ENCODE data around the gene CALML6. TPM values are rescaled to one million over a fixed set of nuclear protein-coding genes. Genes with fewer than 3 reads are reported as not detected.

CALML6 gene
- polyA plus RNA-seq, 1 donor from 2014 or later, result not detected

- peaks cover 3% of the 10 kb centered on the region for H3K36me3 Mint-ChIP-seq
- peak overlapping the region in 1 of 4 donors; percentile 23 for H3K4me3 Mint-ChIP-seq
- no peak overlapping the region for H3K27ac Mint-ChIP-seq
- no peaks in the 10 kb centered on the region for H3K27me3 Mint-ChIP-seq
- H3K9me3 Mint-ChIP-seq, result no peaks in the 10 kb centered on the region
- H3K4me1 Mint-ChIP-seq, result peaks cover 4 to 5% (median 5%) of the 10 kb centered on the region in 3 donors
Measured at GRCh38 chr1:1914101-1914970, 724 bp upstream of the CALML6 start.

GRCh38 chr1:1915911-1916840, 1.1 kb downstream of the CALML6 start:
- peak overlapping the region in 1 of 3 donors; percentile 50 for H3K27ac Mint-ChIP-seq
- peaks cover 3% of the 10 kb centered on the region for H3K36me3 Mint-ChIP-seq

GRCh38 chr1:1916851-1917251, 1.8 kb downstream of the CALML6 start:
- peaks cover 0 to 2% (median 0%) of the 10 kb centered on the region in 3 donors for H3K4me1 Mint-ChIP-seq
- no peaks in the 10 kb centered on the region for H3K9me3 Mint-ChIP-seq
- H3K27me3 Mint-ChIP-seq, result no peaks in the 10 kb centered on the region
- no peak overlapping the region for H3K4me3 Mint-ChIP-seq
- no peak overlapping the region for H3K27ac Mint-ChIP-seq
- H3K36me3 Mint-ChIP-seq, result peaks cover 3% of the 10 kb centered on the region

More at GRCh38 chr1:1915911-1916840, 1.1 kb downstream of the CALML6 start:
- Mint-ChIP-seq H3K4me3 (no peak overlapping the region), H3K27me3 (no peaks in the 10 kb centered on the region), H3K9me3 (no peaks in the 10 kb centered on the region), H3K4me1 (peaks cover 0 to 2% (median 0%) of the 10 kb centered on the region in 3 donors)

- Mint-ChIP-seq H3K27me3 (no peaks in the 10 kb centered on the region), H3K27ac (no peak overlapping the region), H3K4me1 (peaks cover 0 to under 1% (median 0%) of the 10 kb centered on the region in 3 donors), H3K9me3 (no peaks in the 10 kb centered on the region), H3K36me3 (peaks cover 3% of the 10 kb centered on the region), H3K4me3 (peak overlapping the region in 3 of 4 donors; percentile 34 to 72 (median 65))
Measured at GRCh38 chr1:1917304-1917976, 2.4 kb downstream of the CALML6 start.

- peaks cover 3% of the 10 kb centered on the region for H3K36me3 Mint-ChIP-seq
- H3K27ac Mint-ChIP-seq, result no peak overlapping the region
- H3K4me3 Mint-ChIP-seq, result peak overlapping the region in 3 of 4 donors; percentile 50 to 65 (median 65)
- no peaks in the 10 kb centered on the region for H3K4me1 Mint-ChIP-seq
- H3K9me3 Mint-ChIP-seq, result no peaks in the 10 kb centered on the region
- H3K27me3 Mint-ChIP-seq, result no peaks in the 10 kb centered on the region
Measured at GRCh38 chr1:1917995-1918900, 3.2 kb downstream of the CALML6 start.

GRCh38 chr1:1918901-1919303, 3.8 kb downstream of the CALML6 start, which contains the start of gene TMEM52:
Gene TMEM52, minus strand, starts transcription at chr1:1919279. Its CDS starts 14 bp downstream, at chr1:1919265.
- H3K9me3 Mint-ChIP-seq, result no peaks in the 10 kb centered on the region
- H3K4me3 Mint-ChIP-seq, result peak within 1 kb of the TSS; percentile 65 to 88 (median 82)
- peak within 1 kb of the TSS in 2 of 3 donors; percentile 59 to 82 for H3K27ac Mint-ChIP-seq
- no peaks in the 10 kb centered on the region for H3K36me3 Mint-ChIP-seq
- no peaks in the 10 kb centered on the region for H3K27me3 Mint-ChIP-seq
- no peaks in the 10 kb centered on the region for H3K4me1 Mint-ChIP-seq

GRCh38 chr1:1919304-1920056, 4.4 kb downstream of the CALML6 start:
- no peaks in the 10 kb centered on the region for H3K27me3 Mint-ChIP-seq
- peak overlapping the region in 2 of 3 donors; percentile 59 to 82 for H3K27ac Mint-ChIP-seq
- peak overlapping the region; percentile 42 to 88 (median 82) for H3K4me3 Mint-ChIP-seq
- no peaks in the 10 kb centered on the region for H3K9me3 Mint-ChIP-seq
- no peaks in the 10 kb centered on the region for H3K36me3 Mint-ChIP-seq
- H3K4me1 Mint-ChIP-seq, result no peaks in the 10 kb centered on the region

GRCh38 chr1:1920057-1920607, 5.1 kb downstream of the CALML6 start:
- Mint-ChIP-seq H3K27ac (no peak overlapping the region), H3K4me1 (no peaks in the 10 kb centered on the region), H3K4me3 (peak overlapping the region in 2 of 4 donors; percentile 78 to 88), H3K27me3 (no peaks in the 10 kb centered on the region), H3K9me3 (no peaks in the 10 kb centered on the region), H3K36me3 (no peaks in the 10 kb centered on the region)

GRCh38 chr1:1920608-1921458, 5.8 kb downstream of the CALML6 start:
- H3K27me3 Mint-ChIP-seq, result no peaks in the 10 kb centered on the region
- H3K4me1 Mint-ChIP-seq, result no peaks in the 10 kb centered on the region
- H3K27ac Mint-ChIP-seq, result peak overlapping the region in 2 of 3 donors; percentile 16 to 25
- H3K4me3 Mint-ChIP-seq, result no peak overlapping the region
- no peaks in the 10 kb centered on the region for H3K9me3 Mint-ChIP-seq
- H3K36me3 Mint-ChIP-seq, result no peaks in the 10 kb centered on the region

- H3K4me3 Mint-ChIP-seq, result no peak overlapping the region
- no peaks in the 10 kb centered on the region for H3K4me1 Mint-ChIP-seq
- H3K27ac Mint-ChIP-seq, result no peak overlapping the region
- peaks cover 2% of the 10 kb centered on the region for H3K27me3 Mint-ChIP-seq
- H3K9me3 Mint-ChIP-seq, result no peaks in the 10 kb centered on the region
- H3K36me3 Mint-ChIP-seq, result no peaks in the 10 kb centered on the region
Measured at GRCh38 chr1:1921459-1921862, 6.4 kb downstream of the CALML6 start.

- peaks cover 2% of the 10 kb centered on the region for H3K27me3 Mint-ChIP-seq
- H3K4me3 Mint-ChIP-seq, result no peak overlapping the region
- H3K4me1 Mint-ChIP-seq, result no peaks in the 10 kb centered on the region
- no peaks in the 10 kb centered on the region for H3K9me3 Mint-ChIP-seq
- no peaks in the 10 kb centered on the region for H3K36me3 Mint-ChIP-seq
- H3K27ac Mint-ChIP-seq, result no peak overlapping the region
Measured at GRCh38 chr1:1921901-1922701, 7.0 kb downstream of the CALML6 start.

- no peak overlapping the region for H3K27ac Mint-ChIP-seq
- no peaks in the 10 kb centered on the region for H3K36me3 Mint-ChIP-seq
- no peaks in the 10 kb centered on the region for H3K4me1 Mint-ChIP-seq
- H3K4me3 Mint-ChIP-seq, result no peak overlapping the region
- H3K27me3 Mint-ChIP-seq, result peaks cover 2% of the 10 kb centered on the region
- no peaks in the 10 kb centered on the region for H3K9me3 Mint-ChIP-seq
Measured at GRCh38 chr1:1922702-1922955, 7.6 kb downstream of the CALML6 start.

All from IgD-negative memory B cell (primary cell).